A172 (cell line): ENCODE results near the gene KRTAP1-3. TPM values are rescaled to one million over a fixed set of nuclear protein-coding genes. Genes with fewer than 3 reads are reported as not detected.
"Not testable (repeated sequence)": the region's sequence is repeated elsewhere in the genome, so short reads cannot be mapped to it uniquely, and the experiment has no call there.

Experiments
- DNase-seq: peaks from one replicate; pipeline ENCODE4 v3.0.0-alpha.2; 2015; ENCODE audit warnings: low spot score
- total RNA-seq: library from RNA; depleted of rRNA; stranded (reverse); fragments of >200 nt; shearing (Covaris generic); gene quantifications from 2 replicates; pipeline ENCODE4 v1.2.3, GENCODE V29; 2014; rRNA removed

Gene KRTAP1-3
- total RNA-seq, 1 experiment from 2014 or later, result not detected

- DNase-seq, result no peak
These were observed 24.2 kb downstream of the KRTAP1-3 start for GRCh38 chr17:41010441-41010840.

- no peak for DNase-seq
These were observed 24.7 kb downstream of the KRTAP1-3 start for GRCh38 chr17:41009936-41010335.

- DNase-seq, result peak; percentile 18
These were observed 25.3 kb downstream of the KRTAP1-3 start for GRCh38 chr17:41009301-41009760.

- DNase-seq, result no peak
These were observed 25.9 kb downstream of the KRTAP1-3 start, which contains the start of gene KRTAP3-1 for GRCh38 chr17:41008811-41009210. Gene KRTAP3-1, minus strand, starts transcription at chr17:41009128. Its CDS starts 54 bp downstream, at chr17:41009074.

- no peak for DNase-seq
These were observed 30.3 kb downstream of the KRTAP1-3 start for GRCh38 chr17:41004397-41004796.

GRCh38 chr17:41003926-41004325 is 30.7 kb downstream of the KRTAP1-3 start:
- no peak for DNase-seq

- peak; percentile 8 for DNase-seq
These were observed 31.9 kb downstream of the KRTAP1-3 start for GRCh38 chr17:41002814-41003213.

- DNase-seq, result no peak
These were observed 32.9 kb downstream of the KRTAP1-3 start for GRCh38 chr17:41001795-41002194.

GRCh38 chr17:40999563-40999962 is 35.1 kb downstream of the KRTAP1-3 start, which contains the start of gene KRTAP3-2:
Gene KRTAP3-2, minus strand, starts transcription at chr17:40999906. Its CDS starts 53 bp downstream, at chr17:40999853.
- not testable (repeated sequence) for DNase-seq

GRCh38 chr17:40997361-40997760 is 37.3 kb downstream of the KRTAP1-3 start:
- DNase-seq, result no peak

- DNase-seq, result peak; percentile 30
These were observed 37.8 kb downstream of the KRTAP1-3 start for GRCh38 chr17:40996829-40997228.

GRCh38 chr17:40995116-40995515 is 39.6 kb downstream of the KRTAP1-3 start:
- DNase-seq, result no peak

- no peak for DNase-seq
These were observed 40.8 kb downstream of the KRTAP1-3 start, which contains the start of gene KRTAP3-3 for GRCh38 chr17:40993839-40994238. Gene KRTAP3-3, minus strand, starts transcription at chr17:40994164. Its CDS starts 67 bp downstream, at chr17:40994097.

GRCh38 chr17:40993084-40993483 is 41.6 kb downstream of the KRTAP1-3 start:
- DNase-seq, result no peak

GRCh38 chr17:40992666-40993065 is 42.0 kb downstream of the KRTAP1-3 start:
- no peak for DNase-seq

GRCh38 chr17:40986920-40987319 is 47.8 kb downstream of the KRTAP1-3 start:
- no peak for DNase-seq

GRCh38 chr17:40984226-40984625 is 50.4 kb downstream of the KRTAP1-3 start, which contains the start of gene KRT40:
Gene KRT40, minus strand, starts transcription at chr17:40984326. Its CDS starts 53 bp downstream, at chr17:40984273.
- DNase-seq, result no peak

Other genes starting within 250 kb of the KRTAP1-3 start
- not detected in 2 replicates for gene KRT28, start 234.9 kb downstream of the KRTAP1-3 start, total RNA-seq
- 28.5 and 34.7 TPM in 2 replicates for gene KRT10, start 212.3 kb downstream of the KRTAP1-3 start, total RNA-seq
- gene KRT12, start 167.7 kb downstream of the KRTAP1-3 start, total RNA-seq, result not detected in 2 replicates
- not detected in 2 replicates for gene KRT20, start 149.6 kb downstream of the KRTAP1-3 start, total RNA-seq
- gene KRT23, start 97.2 kb downstream of the KRTAP1-3 start, total RNA-seq, result not detected in 2 replicates
- not detected in 2 replicates for gene KRT39, start 67.9 kb downstream of the KRTAP1-3 start, total RNA-seq
- not detected in 2 replicates for gene KRT40, start 50.5 kb downstream of the KRTAP1-3 start, total RNA-seq
- not detected in 2 replicates for gene KRTAP3-3, start 40.7 kb downstream of the KRTAP1-3 start, total RNA-seq
- gene KRTAP3-2, start 35.0 kb downstream of the KRTAP1-3 start, total RNA-seq, result not detected in 2 replicates
- not detected in 2 replicates for gene KRTAP3-1, start 25.7 kb downstream of the KRTAP1-3 start, total RNA-seq
- gene KRTAP1-5, start 7.7 kb downstream of the KRTAP1-3 start, total RNA-seq, result not detected in 2 replicates
- gene KRTAP1-4, start 4.7 kb downstream of the KRTAP1-3 start, total RNA-seq, result not detected in 2 replicates
- gene KRTAP1-1, start 6.6 kb upstream of the KRTAP1-3 start, total RNA-seq, result not detected in 2 replicates
- gene KRTAP2-1, start 12.4 kb upstream of the KRTAP1-3 start, total RNA-seq, result not detected in 2 replicates
- not detected in 2 replicates for gene KRTAP2-2, start 20.4 kb upstream of the KRTAP1-3 start, total RNA-seq
- 0.69 and 1.00 TPM in 2 replicates for gene KRTAP2-3, start 25.2 kb upstream of the KRTAP1-3 start, total RNA-seq
- gene KRTAP2-4, start 31.0 kb upstream of the KRTAP1-3 start, total RNA-seq, result not detected in 2 replicates
- not detected in 2 replicates for gene KRTAP4-7, start 49.3 kb upstream of the KRTAP1-3 start, total RNA-seq
- not detected in 2 replicates for gene KRTAP4-8, start 63.3 kb upstream of the KRTAP1-3 start, total RNA-seq
- gene KRTAP4-16, start 67.3 kb upstream of the KRTAP1-3 start, total RNA-seq, result not detected in 2 replicates
- gene KRTAP4-9, start 70.5 kb upstream of the KRTAP1-3 start, total RNA-seq, result 0.22 TPM in 1 of 2 replicates, not detected in the other
- not detected in 2 replicates for gene KRTAP4-11, start 83.5 kb upstream of the KRTAP1-3 start, total RNA-seq
- gene KRTAP4-12, start 89.3 kb upstream of the KRTAP1-3 start, total RNA-seq, result not detected in 2 replicates
- not detected in 2 replicates for gene KRTAP4-6, start 105.7 kb upstream of the KRTAP1-3 start, total RNA-seq
- gene KRTAP4-5, start 115.0 kb upstream of the KRTAP1-3 start, total RNA-seq, result not detected in 2 replicates
- gene KRTAP4-4, start 125.9 kb upstream of the KRTAP1-3 start, total RNA-seq, result not detected in 2 replicates
- not detected in 2 replicates for gene KRTAP4-3, start 133.3 kb upstream of the KRTAP1-3 start, total RNA-seq
- gene KRTAP4-2, start 143.3 kb upstream of the KRTAP1-3 start, total RNA-seq, result not detected in 2 replicates
- gene KRTAP4-1, start 150.0 kb upstream of the KRTAP1-3 start, total RNA-seq, result 0.26 TPM in 1 of 2 replicates, not detected in the other
- not detected in 2 replicates for gene KRTAP9-1, start 155.0 kb upstream of the KRTAP1-3 start, total RNA-seq
- not detected in 2 replicates for gene KRTAP9-2, start 191.8 kb upstream of the KRTAP1-3 start, total RNA-seq
- gene KRTAP9-3, start 197.6 kb upstream of the KRTAP1-3 start, total RNA-seq, result not detected in 2 replicates
- not detected in 2 replicates for gene KRTAP9-8, start 203.1 kb upstream of the KRTAP1-3 start, total RNA-seq
- not detected in 2 replicates for gene KRTAP9-4, start 214.8 kb upstream of the KRTAP1-3 start, total RNA-seq
- not detected in 2 replicates for gene KRTAP9-9, start 220.5 kb upstream of the KRTAP1-3 start, total RNA-seq
- not detected in 2 replicates for gene KRTAP9-6, start 230.5 kb upstream of the KRTAP1-3 start, total RNA-seq
- gene KRTAP9-7, start 240.8 kb upstream of the KRTAP1-3 start, total RNA-seq, result not detected in 2 replicates